ENCODE data around the gene AHCTF1. TPM values are rescaled to one million over a fixed set of nuclear protein-coding genes. Genes with fewer than 3 reads are reported as not detected.
"Not testable (repeated sequence)": the region's sequence is repeated elsewhere in the genome, so short reads cannot be mapped to it uniquely, and the experiment has no call there.

The AHCTF1 gene
- total RNA-seq, 2 donors from 2014 or later, result 36.9 to 41.9 TPM

GRCh38 chr1:246815693-246816270 lies 116.0 kb downstream of the AHCTF1 start:
- Histone ChIP-seq H3K9ac (ENCODE audit: extremely low read depth, low read length, poor library complexity, severe bottlenecking) (no peak overlapping the region), H3K27ac (ENCODE audit: low read depth, low read length) (no peak overlapping the region), H3K4me3 (ENCODE audit: low read length) (no peak overlapping the region), H3K4me1 (ENCODE audit: control insufficient read depth, insufficient read depth, low read length) (no peaks in the 10 kb centered on the region), H3K36me3 (ENCODE audit: control insufficient read depth, insufficient read depth, low read length) (no peaks in the 10 kb centered on the region), H3K27me3 (ENCODE audit: control insufficient read depth, insufficient read depth, low read length, poor library complexity, severe bottlenecking) (no peaks in the 10 kb centered on the region), H3K9me3 (ENCODE audit: control insufficient read depth, low read length) (no peaks in the 10 kb centered on the region)
- no peak for TF ChIP-seq CTCF (conservative IDR thresholded peaks at IDR 0.05)
- H3K36me3 Mint-ChIP-seq (ENCODE audit: low read depth), result no peaks in the 10 kb centered on the region
- H3K9me3 Mint-ChIP-seq, result peaks cover 5% of the 10 kb centered on the region
- WGBS, 2 experiments (ENCODE audit: insufficient coverage in 1 of 2, insufficient read length in 1 of 2), result 92 to 93% methylated on average over 6 to 9 of the region's 11 CpGs
- H3K4me3 Mint-ChIP-seq, result no peak overlapping the region
- H3K27me3 Mint-ChIP-seq (ENCODE audit: insufficient read depth), result no peaks in the 10 kb centered on the region
- peaks cover 11% of the 10 kb centered on the region for H3K4me1 Mint-ChIP-seq
- no peak for DNase-seq
- H3K27ac Mint-ChIP-seq, result no peak overlapping the region

GRCh38 chr1:246814890-246815289 lies 116.9 kb downstream of the AHCTF1 start:
- no peaks in the 10 kb centered on the region for H3K9me3 ChIP-seq (ENCODE audit: control insufficient read depth, low read length)
- no peak for TF ChIP-seq CTCF (conservative IDR thresholded peaks at IDR 0.05)
- no peak overlapping the region for H3K27ac ChIP-seq (ENCODE audit: low read depth, low read length)
- no peaks in the 10 kb centered on the region for H3K27me3 Mint-ChIP-seq (ENCODE audit: insufficient read depth)
- H3K27me3 ChIP-seq (ENCODE audit: control insufficient read depth, insufficient read depth, low read length, poor library complexity, severe bottlenecking), result no peaks in the 10 kb centered on the region
- peaks cover 11% of the 10 kb centered on the region for H3K4me1 Mint-ChIP-seq
- no peaks in the 10 kb centered on the region for H3K36me3 ChIP-seq (ENCODE audit: control insufficient read depth, insufficient read depth, low read length)
- H3K4me1 ChIP-seq (ENCODE audit: control insufficient read depth, insufficient read depth, low read length), result no peaks in the 10 kb centered on the region
- no peak overlapping the region for H3K4me3 Mint-ChIP-seq
- no peak overlapping the region for H3K9ac ChIP-seq (ENCODE audit: extremely low read depth, low read length, poor library complexity, severe bottlenecking)
- 93% methylated on average over 10 to 13 of the region's 13 CpGs for WGBS, 2 experiments (ENCODE audit: insufficient coverage in 1 of 2, insufficient read length in 1 of 2)
- H3K27ac Mint-ChIP-seq, result no peak overlapping the region
- no peak for DNase-seq
- peaks cover 11% of the 10 kb centered on the region for H3K9me3 Mint-ChIP-seq
- no peak overlapping the region for H3K4me3 ChIP-seq (ENCODE audit: low read length)
- H3K36me3 Mint-ChIP-seq (ENCODE audit: low read depth), result no peaks in the 10 kb centered on the region

GRCh38 chr1:246813325-246813724 lies 118.4 kb downstream of the AHCTF1 start:
- H3K4me3 ChIP-seq (ENCODE audit: low read length); H3K36me3 ChIP-seq (ENCODE audit: control insufficient read depth, insufficient read depth, low read length); H3K4me1 ChIP-seq (ENCODE audit: control insufficient read depth, insufficient read depth, low read length); H3K27me3 ChIP-seq (ENCODE audit: control insufficient read depth, insufficient read depth, low read length, poor library complexity, severe bottlenecking); H3K27ac ChIP-seq (ENCODE audit: low read depth, low read length); H3K9ac ChIP-seq (ENCODE audit: extremely low read depth, low read length, poor library complexity, severe bottlenecking); H3K36me3 Mint-ChIP-seq (ENCODE audit: low read depth); H3K9me3 ChIP-seq (ENCODE audit: control insufficient read depth, low read length); H3K27me3 Mint-ChIP-seq (ENCODE audit: insufficient read depth); H3K4me3 Mint-ChIP-seq: not testable (repeated sequence)
- Mint-ChIP-seq H3K9me3 (peaks cover 26% of the 10 kb centered on the region), H3K27ac (peak overlapping the region; percentile 74), H3K4me1 (peaks cover 11% of the 10 kb centered on the region)
- WGBS, 2 experiments (ENCODE audit: insufficient coverage in 1 of 2, insufficient read length in 1 of 2), result 80 to 82% methylated on average over 2 to 4 of the region's 4 CpGs
- peak; percentile 71 for DNase-seq

GRCh38 chr1:246811985-246812384 lies 119.8 kb downstream of the AHCTF1 start:
- 87 to 93% methylated on average over 3 of the region's 3 CpGs for WGBS, 2 experiments (ENCODE audit: insufficient coverage in 1 of 2, insufficient read length in 1 of 2)
- Histone ChIP-seq H3K9me3 (ENCODE audit: control insufficient read depth, low read length) (no peaks in the 10 kb centered on the region), H3K4me3 (ENCODE audit: low read length) (no peak overlapping the region), H3K36me3 (ENCODE audit: control insufficient read depth, insufficient read depth, low read length) (no peaks in the 10 kb centered on the region), H3K27ac (ENCODE audit: low read depth, low read length) (no peak overlapping the region), H3K9ac (ENCODE audit: extremely low read depth, low read length, poor library complexity, severe bottlenecking) (no peak overlapping the region), H3K4me1 (ENCODE audit: control insufficient read depth, insufficient read depth, low read length) (no peaks in the 10 kb centered on the region), H3K27me3 (ENCODE audit: control insufficient read depth, insufficient read depth, low read length, poor library complexity, severe bottlenecking) (no peaks in the 10 kb centered on the region)
- Mint-ChIP-seq H3K27ac (no peak overlapping the region), H3K36me3 (ENCODE audit: low read depth) (no peaks in the 10 kb centered on the region), H3K9me3 (peaks cover 23% of the 10 kb centered on the region), H3K4me3 (no peak overlapping the region), H3K4me1 (peaks cover 11% of the 10 kb centered on the region), H3K27me3 (ENCODE audit: insufficient read depth) (no peaks in the 10 kb centered on the region)
- DNase-seq, result no peak
- no peak for TF ChIP-seq CTCF (conservative IDR thresholded peaks at IDR 0.05)

All from endodermal cell (in vitro differentiated cells).